ENCODE data around the gene NR6A1. TPM values are rescaled to one million over a fixed set of nuclear protein-coding genes. Genes with fewer than 3 reads are reported as not detected.

NR6A1 gene
- total RNA-seq, 1 donor from 2014 or later = 302 TPM

- Histone ChIP-seq H3K9me3 (ENCODE audit: low read depth) (no peaks in the 10 kb centered on the region), H3K4me3 (no peak overlapping the region), H3K4me2 (no peak overlapping the region), H3K27me3 (no peaks in the 10 kb centered on the region), H3K79me2 (ENCODE audit: low read depth) (peaks cover 94% of the 10 kb centered on the region), H3K9ac (no peak overlapping the region), H3K36me3 (no peaks in the 10 kb centered on the region), H4K20me1 (ENCODE audit: low read depth) (peaks cover 34% of the 10 kb centered on the region), H3K27ac (no peak overlapping the region), H3K4me1 (no peaks in the 10 kb centered on the region), H3F3A (ENCODE audit: low read depth) (peaks cover 6% of the 10 kb centered on the region), H2AFZ (replicated peaks) (no peak overlapping the region)
- TF ChIP-seq EZH2phosphoT487 (IDR thresholded peaks at IDR 0.05) = no peak
- TF ChIP-seq EZH2 (IDR thresholded peaks at IDR 0.05) = no peak
- TF ChIP-seq, protein P1, sequence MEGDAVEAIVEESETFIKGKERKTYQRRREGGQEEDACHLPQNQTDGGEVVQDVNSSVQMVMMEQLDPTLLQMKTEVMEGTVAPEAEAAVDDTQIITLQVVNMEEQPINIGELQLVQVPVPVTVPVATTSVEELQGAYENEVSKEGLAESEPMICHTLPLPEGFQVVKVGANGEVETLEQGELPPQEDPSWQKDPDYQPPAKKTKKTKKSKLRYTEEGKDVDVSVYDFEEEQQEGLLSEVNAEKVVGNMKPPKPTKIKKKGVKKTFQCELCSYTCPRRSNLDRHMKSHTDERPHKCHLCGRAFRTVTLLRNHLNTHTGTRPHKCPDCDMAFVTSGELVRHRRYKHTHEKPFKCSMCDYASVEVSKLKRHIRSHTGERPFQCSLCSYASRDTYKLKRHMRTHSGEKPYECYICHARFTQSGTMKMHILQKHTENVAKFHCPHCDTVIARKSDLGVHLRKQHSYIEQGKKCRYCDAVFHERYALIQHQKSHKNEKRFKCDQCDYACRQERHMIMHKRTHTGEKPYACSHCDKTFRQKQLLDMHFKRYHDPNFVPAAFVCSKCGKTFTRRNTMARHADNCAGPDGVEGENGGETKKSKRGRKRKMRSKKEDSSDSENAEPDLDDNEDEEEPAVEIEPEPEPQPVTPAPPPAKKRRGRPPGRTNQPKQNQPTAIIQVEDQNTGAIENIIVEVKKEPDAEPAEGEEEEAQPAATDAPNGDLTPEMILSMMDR (IDR thresholded peaks at IDR 0.05) = no peak
- Mint-ChIP-seq H3K27ac (no peak overlapping the region), H3K9me3 (peaks cover 14% of the 10 kb centered on the region), H3K36me3 (peaks cover 43% of the 10 kb centered on the region), H3K27me3 (ENCODE audit: insufficient read depth, low read depth) (peaks cover 2% of the 10 kb centered on the region), H3K4me3 (no peak overlapping the region), H3K4me1 (peaks cover 2% of the 10 kb centered on the region)
- DNase-seq (ENCODE audit: low spot score) = no peak
These were observed 64.4 kb downstream of the NR6A1 start for GRCh38 chr9:124706685-124707084.

- H3K4me3 Mint-ChIP-seq = no peak overlapping the region
- H3K9ac ChIP-seq = no peak overlapping the region
- peaks cover 37% of the 10 kb centered on the region for H3F3A ChIP-seq (ENCODE audit: low read depth)
- H3K27me3 ChIP-seq = no peaks in the 10 kb centered on the region
- DNase-seq (ENCODE audit: low spot score) = no peak
- no peaks in the 10 kb centered on the region for H3K9me3 ChIP-seq (ENCODE audit: low read depth)
- no peak overlapping the region for H3K4me2 ChIP-seq
- no peak overlapping the region for H3K27ac ChIP-seq
- H2AFZ ChIP-seq (replicated peaks) = no peak overlapping the region
- H3K79me2 ChIP-seq (ENCODE audit: low read depth) = peaks cover 93% of the 10 kb centered on the region
- H3K4me1 Mint-ChIP-seq = peaks cover 43% of the 10 kb centered on the region
- no peaks in the 10 kb centered on the region for H3K36me3 ChIP-seq
- peaks cover 34% of the 10 kb centered on the region for H3K4me1 ChIP-seq
- H3K4me3 ChIP-seq = no peak overlapping the region
- H3K36me3 Mint-ChIP-seq = peaks cover 34% of the 10 kb centered on the region
- TF ChIP-seq EZH2phosphoT487 (IDR thresholded peaks at IDR 0.05) (no peak), EZH2 (IDR thresholded peaks at IDR 0.05) (no peak)
- TF ChIP-seq, protein P1 (IDR thresholded peaks at IDR 0.05) = no peak
- peaks cover 2% of the 10 kb centered on the region for H3K27me3 Mint-ChIP-seq (ENCODE audit: insufficient read depth, low read depth)
- peaks cover 55% of the 10 kb centered on the region for H4K20me1 ChIP-seq (ENCODE audit: low read depth)
- H3K9me3 Mint-ChIP-seq = peaks cover 14% of the 10 kb centered on the region
- no peak overlapping the region for H3K27ac Mint-ChIP-seq
These were observed 71.5 kb downstream of the NR6A1 start for GRCh38 chr9:124699575-124699974.

DNA sequence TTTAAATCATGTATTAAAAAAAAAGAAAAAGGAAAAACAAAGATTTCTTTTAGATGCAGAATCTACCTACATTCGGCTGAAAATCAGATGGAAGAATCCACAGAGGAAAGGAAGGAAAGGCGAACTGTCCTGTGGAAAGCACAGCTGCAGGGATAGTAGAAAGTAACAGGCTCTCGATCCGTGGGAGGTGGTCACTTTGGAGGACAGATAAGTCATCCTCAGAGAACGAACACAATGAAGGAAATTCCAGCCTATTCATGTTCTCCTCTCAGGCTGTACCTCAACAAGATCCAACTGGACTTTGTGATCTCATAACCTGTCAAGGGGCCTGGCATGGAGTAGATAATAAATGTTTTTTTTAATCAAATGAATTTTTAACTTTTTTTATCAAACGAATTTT lies 72.8 kb downstream of the NR6A1 start:
- Histone ChIP-seq H2AFZ (replicated peaks) (no peak overlapping the region), H3K4me3 (no peak overlapping the region), H3K9ac (no peak overlapping the region), H3K4me2 (peak overlapping the region; percentile 2), H3K9me3 (ENCODE audit: low read depth) (no peaks in the 10 kb centered on the region), H4K20me1 (ENCODE audit: low read depth) (peaks cover 68% of the 10 kb centered on the region), H3F3A (ENCODE audit: low read depth) (peaks cover 37% of the 10 kb centered on the region), H3K36me3 (no peaks in the 10 kb centered on the region), H3K79me2 (ENCODE audit: low read depth) (peaks cover 94% of the 10 kb centered on the region), H3K27me3 (no peaks in the 10 kb centered on the region), H3K4me1 (peaks cover 43% of the 10 kb centered on the region), H3K27ac (no peak overlapping the region)
- peaks cover 4% of the 10 kb centered on the region for H3K9me3 Mint-ChIP-seq
- H3K27ac Mint-ChIP-seq = no peak overlapping the region
- H3K4me3 Mint-ChIP-seq = no peak overlapping the region
- TF ChIP-seq EZH2phosphoT487 (IDR thresholded peaks at IDR 0.05) (no peak), EZH2 (IDR thresholded peaks at IDR 0.05) (no peak)
- TF ChIP-seq, protein P1 (IDR thresholded peaks at IDR 0.05) = no peak
- DNase-seq (ENCODE audit: low spot score) = peak; percentile 57
- peaks cover 50% of the 10 kb centered on the region for H3K4me1 Mint-ChIP-seq
- peaks cover 22% of the 10 kb centered on the region for H3K36me3 Mint-ChIP-seq
- H3K27me3 Mint-ChIP-seq (ENCODE audit: insufficient read depth, low read depth) = peaks cover 2% of the 10 kb centered on the region

All from neural progenitor cell (in vitro differentiated cells).